HG02943 (cell line): ENCODE measurements around the gene SEMA5A.

Experiments
- ATAC-seq: cut with Tn5 transposase; IDR thresholded peaks from one replicate; pipeline ENCODE4 v1.9.1; 2021; ENCODE audit warnings: mild to moderate bottlenecking, low read depth, moderate library complexity; ENCODE audit not compliant: unreplicated experiment

SEMA5A gene

DNA sequence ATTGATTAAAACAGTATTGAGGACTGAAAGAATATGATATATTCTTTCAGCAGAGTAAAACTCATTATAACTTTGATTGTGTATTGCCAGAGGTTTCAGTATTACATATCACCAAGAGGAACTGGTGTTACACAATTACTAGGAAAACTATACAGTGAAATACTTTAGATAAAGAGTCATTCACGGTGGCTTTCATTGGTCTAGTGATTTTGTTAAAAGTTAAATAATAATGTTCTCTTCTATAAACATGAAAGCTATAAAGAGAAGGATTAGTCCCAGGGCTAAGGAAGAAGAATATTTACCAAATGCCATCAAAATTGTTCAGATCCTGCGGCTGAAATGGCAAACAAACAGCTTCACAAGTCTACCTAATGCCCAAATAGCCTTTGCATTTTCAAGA lies 306.2 kb downstream of the SEMA5A start:
- no peak for ATAC-seq

DNA sequence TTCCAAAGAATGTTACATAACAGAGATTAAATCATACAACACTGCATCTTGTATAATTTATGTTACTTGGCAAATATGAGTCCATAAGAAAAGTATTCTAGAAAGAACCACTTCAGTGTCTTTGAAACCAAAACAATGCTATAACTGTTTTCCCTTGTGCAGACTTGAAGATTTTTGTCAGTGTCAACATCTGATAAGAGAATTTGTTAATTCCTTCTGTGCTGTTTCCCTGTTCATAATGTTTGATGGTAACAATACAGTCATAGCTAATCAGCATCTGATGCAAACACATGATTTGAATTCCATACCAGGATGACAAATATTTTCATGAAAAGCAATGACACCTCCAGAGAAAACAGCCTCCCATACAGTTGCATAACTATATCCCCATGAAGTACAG lies 306.8 kb downstream of the SEMA5A start:
- no peak for ATAC-seq

DNA sequence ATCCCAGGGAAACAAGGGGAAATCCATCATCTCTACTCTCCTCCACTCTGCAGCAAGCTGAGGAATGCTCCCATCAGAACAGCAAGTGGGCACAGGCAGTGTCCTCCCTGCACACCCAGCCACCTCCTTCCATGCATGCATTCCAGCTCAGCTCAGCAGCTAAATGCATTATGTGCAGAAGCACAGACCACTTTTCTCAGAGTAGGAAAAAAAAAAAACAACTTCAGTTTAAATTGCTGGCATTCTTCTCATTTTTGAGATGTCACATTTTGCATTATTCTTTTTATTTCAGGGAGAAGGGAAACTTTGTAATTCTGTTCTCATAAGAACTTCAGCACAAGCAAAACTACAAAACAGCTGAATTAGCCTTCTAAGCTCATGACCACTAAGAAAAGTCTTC lies 312.2 kb downstream of the SEMA5A start:
- ATAC-seq: no peak

DNA sequence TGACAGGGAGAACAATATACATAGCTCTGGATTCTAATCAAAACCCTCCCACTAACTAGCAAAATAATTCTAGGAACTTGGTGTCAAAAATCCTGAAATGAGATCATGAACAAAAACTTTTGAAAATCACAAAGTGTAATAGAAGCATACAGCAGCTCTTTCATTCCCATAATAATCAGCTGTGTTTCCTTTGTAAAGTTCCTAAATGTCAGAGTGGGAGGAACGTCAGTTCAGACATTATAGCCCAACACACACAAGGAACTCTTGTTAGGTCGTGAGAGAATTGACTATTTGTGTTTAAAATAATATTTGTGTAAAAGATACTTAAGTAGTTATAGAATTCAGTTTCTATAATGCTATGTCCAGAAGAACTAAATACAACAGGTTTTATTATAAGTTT lies 312.8 kb downstream of the SEMA5A start:
- no peak for ATAC-seq

DNA sequence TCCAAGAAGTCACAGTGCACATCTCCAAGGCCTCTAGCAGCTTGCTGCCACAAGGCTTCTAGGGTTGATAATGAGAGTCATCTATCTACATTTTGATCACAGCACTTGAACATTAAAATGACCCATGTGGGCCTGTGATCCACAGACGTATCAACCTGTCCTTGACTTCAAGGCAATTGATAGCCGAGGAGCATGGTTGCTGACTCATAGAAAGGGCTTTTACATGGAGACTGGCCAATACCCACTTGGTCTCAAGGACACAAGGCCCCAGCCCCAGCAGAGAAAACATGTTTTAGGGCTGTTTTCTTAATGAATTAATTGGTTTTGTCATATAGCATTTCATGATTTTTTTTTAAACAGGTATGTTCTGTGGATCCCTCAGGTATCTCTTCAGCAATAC lies 314.0 kb downstream of the SEMA5A start:
- no peak for ATAC-seq

DNA sequence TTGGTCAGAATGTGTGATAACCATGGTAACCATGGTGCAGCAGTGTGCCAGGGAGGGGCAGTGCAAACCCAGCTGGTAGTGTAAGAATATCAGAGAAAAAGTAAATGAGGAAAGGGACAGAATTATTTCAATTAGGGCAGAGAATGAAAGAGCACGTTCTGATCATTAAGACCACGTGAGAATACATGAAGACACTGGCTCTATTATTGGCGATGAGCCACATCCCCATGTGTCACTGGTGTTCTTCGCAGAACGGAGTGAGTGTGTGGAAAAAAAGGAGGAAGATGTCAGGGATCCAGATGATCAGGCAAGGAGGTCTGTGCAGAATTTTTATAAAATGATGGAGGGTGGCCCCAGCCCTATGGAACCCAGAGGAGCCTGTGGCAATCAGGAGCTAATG lies 315.5 kb downstream of the SEMA5A start:
- ATAC-seq: no peak

DNA sequence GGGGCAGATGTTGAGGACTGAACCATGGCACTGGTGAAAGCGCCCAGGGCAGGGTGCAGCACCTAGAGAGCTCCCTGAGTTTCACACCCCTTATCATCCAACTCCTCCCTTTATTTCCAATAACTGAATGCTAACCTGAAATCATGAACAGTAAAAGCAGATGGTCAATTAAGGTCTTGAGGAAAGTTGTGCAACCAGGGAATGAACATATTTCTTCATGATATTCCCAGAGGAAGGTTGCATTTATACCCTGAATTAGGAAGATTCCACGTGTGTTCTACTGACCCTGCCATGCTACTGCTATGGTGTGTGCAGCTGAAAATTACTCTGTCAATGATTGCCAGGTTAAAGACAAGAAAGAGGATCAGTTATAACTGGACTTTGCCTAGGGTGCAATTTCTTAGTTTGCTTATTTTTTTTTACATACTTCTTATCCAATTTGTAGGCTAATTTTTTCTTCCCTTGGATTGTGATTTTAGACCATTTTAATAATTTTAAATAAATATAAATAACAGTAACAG lies 319.8 kb downstream of the SEMA5A start:
- ATAC-seq: no peak

DNA sequence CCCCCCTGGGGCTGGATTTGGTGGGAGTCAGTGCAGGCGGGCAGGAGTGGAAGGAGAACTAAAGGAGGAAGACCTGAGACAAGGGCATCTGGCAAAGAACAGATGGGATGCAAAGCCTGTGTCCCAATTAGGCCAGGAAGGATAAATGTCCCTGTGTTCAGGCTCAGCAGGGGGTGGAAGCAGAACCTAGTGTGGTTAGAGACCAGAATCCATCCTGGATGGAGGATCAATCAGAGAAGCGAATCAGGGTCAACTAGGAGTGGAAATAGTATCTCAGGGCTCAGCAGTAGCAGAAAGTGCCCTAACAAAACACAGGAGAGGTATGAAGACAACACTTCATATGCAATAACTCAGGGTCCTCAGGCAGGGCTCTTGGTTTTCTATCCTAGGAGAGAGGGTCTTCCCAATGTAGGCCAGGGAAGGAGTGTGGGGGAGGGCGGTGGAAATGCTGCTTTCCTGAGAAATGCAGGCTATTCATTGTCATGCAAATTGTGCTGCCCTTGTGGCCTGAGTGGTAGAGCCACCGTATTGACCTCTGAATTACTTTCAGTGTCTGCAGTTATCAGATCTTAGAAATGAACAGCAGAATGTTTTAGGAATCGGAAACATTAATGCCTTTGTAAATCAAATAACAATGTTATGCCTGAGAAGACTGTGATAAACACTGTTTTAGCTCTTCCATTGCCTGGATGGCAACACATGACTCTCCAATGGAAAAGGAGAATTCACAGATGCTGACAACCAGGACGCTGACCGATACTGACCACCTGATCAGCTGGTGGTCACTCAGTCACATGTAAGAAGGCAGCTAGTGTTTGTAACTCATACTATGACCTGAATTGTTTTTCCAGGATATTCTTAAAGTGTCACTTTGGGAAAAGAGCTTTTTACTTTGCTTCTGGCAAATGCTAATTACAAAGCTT lies 323.6 kb downstream of the SEMA5A start:
- no peak for ATAC-seq

DNA sequence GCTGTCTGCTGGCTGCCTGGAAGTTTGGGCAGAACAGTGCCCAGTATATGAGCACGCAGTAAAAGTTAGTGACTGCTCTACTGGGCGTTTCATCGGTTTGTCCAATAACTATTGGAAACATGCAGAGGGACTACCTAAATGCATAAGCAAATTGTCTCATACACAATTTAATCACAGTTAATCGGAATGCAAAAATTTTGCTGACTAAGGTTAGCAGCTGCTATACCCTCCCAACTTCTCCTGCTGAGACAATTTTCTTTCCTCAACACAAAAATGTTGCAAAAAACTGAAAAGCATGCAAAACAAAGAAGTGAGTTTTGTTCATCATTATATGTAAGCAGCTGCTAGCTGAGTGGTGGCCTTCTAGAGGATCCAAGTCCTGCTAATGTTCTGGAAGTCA lies 327.5 kb downstream of the SEMA5A start:
- no peak for ATAC-seq

DNA sequence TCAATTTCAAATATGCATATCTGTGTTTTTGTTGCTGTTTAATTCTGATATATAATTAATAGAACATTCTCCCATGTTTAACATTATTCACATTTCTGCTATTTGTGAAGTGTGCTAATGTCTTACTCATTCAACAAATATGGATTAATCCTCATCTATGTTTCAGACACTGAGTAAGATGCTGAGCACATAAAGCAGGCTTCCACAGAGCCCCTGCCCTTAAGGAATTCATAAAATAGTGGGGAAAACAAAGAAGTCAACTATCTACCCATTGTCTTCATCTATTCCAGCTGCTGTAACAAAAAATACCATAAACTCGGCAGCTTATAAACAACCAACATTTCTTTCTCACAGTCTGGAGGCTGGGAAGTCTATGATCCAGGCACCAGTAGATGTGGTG lies 333.3 kb downstream of the SEMA5A start:
- ATAC-seq: no peak

DNA sequence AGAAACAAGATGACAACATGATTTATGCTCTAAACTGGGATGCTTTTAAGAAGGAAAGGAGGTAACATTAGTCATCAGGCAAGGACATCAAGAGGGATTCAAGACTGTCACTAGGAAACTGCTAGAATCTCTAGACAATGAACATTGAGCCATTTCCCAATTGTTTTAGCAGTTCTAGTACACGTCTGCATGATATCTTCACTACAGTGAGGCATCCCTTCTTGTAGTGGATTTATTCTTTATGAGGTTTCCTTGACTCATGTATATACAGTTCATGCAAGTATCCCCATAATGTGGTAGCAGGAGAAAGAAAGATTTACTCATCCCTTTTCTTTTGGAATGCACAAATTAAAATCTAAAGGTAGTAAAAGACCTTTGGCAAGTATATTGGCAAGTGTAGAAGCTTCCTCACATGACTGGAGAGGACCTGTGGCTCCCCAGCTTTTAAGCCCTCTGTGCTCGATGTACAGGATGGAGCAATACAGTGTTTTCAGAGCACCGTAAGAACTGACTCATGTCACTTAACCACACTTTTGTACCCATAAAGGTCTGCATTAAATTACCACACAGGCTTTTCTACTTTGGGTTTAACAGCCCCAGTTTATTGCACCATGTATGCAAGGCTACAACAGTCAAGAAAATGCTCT lies 335.9 kb downstream of the SEMA5A start:
- ATAC-seq: no peak

DNA sequence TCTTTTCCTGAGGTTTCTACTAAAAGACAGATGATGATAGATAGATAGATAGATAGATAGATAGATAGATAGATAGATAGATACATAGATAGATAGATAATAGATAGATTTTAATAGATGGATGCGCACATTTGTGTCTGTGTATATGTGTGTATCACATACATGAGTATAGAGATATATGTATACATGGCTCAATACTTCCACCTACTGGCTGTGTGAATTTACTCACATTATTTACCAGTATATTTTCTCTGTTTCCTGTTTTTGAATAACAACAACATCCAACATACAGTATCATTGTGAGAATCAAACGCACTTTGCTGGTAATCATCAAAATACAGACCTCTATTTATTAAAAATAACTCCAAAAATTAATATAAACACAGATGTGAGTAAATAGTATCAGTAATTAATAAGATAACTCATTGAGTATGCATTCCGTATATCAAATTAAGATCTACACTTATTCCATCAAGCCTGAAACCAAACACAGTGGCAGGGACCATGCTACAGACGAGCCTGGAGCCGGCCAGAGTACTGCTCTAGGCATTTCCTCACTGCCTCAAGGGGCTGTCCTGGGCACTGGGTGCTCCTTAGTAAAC lies 338.0 kb downstream of the SEMA5A start:
- peak; percentile 74 for ATAC-seq

DNA sequence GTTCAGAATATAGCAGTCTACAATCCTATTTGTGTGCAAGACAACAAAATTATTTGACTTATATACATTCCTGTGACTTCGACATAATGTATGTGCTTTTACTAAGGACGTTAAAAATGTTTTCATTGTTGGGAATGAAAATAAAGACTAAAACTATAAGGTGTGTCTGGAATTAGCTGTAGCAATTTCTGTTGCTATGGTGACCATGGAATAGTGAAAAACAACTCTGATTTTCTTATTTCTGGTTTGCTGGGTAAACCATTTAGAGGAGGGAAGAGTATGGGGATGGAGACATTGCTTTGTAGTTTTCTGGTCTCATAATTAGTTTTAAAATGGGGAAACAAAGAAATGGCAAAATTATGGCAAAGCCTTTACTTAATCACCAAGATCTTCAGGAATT lies 343.2 kb downstream of the SEMA5A start:
- no peak for ATAC-seq

DNA sequence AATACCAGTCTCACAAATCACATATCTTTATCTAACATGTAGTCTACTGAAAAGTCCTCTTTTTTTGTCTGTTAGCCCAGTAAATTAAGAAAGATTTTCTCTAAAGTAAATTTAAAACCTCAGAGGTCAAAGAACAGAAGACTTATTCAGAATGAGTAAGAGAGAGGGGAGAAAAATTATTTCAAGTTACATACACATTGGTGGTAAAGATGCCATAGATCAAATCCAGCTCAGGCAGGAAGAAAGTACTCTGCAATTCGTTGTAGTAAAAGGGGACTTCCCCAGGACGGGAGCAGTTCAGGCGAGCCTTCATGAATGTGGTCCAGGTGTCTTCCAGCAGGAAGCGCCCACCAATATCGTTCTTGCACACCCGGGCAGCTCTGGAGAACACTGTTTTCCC lies 344.1 kb downstream of the SEMA5A start:
- no peak for ATAC-seq

DNA sequence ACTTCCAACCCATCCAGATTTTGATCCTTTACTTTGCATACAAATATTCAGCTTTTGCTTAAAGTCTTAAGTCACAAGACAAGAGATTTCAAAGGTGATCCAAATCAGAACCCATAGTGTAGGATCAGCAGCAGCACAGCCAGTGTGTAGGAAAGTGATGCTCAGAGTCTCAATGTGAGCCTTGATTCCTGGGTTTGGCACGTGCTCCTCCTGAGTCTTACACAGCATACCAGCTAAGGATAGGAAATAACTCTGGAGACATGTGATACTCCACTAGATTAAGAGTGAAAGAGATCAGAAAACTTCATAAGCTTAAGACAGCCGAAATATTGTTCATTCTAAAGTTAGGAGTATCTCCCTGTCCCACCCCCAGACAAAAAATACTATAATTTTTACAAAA lies 344.9 kb downstream of the SEMA5A start:
- ATAC-seq: no peak

DNA sequence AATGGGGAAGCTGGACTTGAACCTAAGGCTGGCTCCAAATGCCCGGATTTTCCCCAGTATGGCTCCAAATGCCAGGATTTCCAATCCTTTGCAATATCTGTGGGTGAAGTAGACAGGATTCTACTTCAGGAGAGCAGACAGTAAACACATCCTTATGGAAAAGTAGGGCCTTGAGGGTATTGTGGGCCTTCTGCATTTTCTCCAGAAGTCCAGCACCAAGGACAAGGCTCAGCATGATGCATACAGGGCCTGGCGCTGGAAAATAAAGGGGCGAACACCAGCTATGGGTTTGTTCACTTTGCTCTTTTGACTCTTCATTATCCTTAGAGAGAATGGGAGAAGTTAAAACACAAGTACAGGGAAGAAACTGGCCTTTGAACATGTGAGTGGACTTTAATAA lies 347.5 kb downstream of the SEMA5A start:
- ATAC-seq: no peak

DNA sequence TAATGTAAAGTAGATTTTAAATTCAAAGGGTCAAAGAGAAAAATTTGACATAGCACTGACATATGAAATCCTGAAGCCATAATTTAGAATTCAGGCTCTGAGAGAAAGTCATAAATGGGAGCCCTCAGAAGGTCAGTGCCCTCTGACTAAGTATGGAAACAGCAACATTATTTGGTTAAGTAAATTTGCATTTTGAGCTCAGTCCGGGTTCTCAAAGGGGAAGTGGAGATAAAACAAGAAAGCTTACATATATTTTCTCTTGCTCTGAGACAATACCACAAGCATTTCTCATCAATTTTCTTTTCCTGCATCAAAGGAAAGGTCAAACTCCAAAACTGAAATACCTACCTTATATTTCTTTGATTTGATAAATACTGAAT lies 348.0 kb downstream of the SEMA5A start:
- peak; percentile 91 for ATAC-seq

DNA sequence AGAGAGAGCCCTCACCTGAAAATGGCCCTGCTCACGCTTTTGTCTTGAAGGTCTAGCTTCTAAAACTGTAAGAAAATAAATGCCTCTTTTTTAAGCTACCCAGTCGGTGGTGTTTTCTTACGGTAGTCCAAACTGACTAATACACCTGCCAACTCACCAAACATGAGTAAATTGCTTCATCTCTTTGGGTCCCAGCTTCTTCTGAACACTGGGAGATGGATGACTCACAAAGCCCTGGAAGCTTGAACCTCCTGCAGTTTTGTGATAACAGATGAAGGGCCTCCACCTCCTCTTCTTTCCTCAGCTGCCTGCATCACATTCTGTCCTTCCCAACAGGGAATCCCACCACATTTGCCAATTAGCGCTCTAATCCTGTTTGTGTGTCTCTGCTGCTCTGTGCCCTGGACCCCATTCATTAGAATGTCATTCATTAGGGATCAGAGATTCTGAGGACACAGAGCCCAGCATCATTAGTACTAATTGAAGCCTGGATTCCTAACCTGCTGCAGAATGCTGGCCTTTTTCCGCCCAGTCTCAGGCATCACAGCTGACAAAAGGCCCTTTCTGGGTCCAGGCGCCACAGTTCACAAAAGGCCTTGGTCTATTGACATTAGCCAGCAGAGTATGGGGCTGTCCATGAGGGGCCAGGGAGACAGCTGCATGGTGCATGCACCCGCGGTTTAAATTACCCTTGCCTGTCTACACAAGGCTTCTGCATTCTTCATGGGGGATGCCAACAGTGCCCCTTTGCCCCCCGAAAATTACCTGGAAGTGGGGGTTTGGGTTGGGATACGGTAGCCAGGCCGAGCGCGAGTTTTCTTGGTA lies 349.3 kb downstream of the SEMA5A start:
- ATAC-seq: no peak

DNA sequence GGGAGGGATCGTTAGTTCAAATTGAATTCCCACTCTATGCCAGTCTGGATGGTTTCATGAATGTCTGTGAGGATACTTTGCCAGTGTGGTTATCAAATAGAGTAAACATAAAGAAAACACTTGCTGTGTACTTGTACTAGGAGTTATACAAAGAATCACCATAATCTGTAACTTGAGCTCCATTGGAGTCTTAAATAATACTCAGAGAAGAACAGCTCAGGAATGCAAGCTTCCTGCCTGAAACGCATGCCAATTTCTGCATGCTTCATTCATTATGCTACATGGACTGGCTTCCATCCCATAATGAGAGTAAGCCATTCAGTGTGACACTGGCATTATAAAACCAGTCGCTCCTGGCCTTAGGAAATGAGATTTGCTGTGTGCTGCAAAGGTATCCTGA lies 351.4 kb downstream of the SEMA5A start:
- no peak for ATAC-seq

DNA sequence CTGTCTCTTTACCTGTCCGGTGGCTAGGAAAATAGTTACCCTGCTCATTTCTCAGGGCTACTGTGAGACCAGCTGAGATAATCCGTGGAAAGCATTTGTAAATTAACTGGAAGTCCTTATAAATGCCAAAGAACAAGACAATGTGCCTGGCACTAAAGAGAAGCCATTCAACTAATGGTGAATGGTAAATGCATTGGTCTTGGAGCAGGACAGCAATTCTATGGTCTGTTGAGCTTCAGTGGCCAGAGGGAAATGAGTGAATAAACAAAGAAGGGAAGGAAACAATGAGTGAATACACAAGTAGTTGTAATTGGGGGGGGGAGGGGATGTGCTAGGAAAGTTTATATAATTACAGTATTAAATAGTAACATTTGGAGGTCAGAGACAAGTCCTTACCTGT lies 353.6 kb downstream of the SEMA5A start:
- ATAC-seq: no peak

DNA sequence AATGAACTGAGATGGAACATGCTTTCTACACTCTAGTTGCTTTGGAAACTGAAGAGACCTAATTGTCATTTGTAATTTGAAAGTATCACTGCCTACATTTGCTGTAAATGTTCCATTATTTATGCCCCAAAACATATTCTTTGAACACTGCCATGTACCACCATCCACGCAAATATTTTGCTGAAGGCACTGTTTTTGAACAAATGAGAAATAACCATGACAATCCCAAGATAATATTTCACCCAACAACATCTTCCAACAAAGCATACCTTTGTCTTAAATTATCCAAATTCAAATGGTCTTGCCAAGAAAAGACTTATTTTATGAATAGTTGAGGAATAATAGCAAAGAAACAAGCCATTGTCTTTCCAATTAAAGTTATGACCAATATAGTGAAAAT lies 356.2 kb downstream of the SEMA5A start:
- ATAC-seq: no peak
